HCT116 (cell line): Measurements from ENCODE around the gene CASQ1. TPM values are rescaled to one million over a fixed set of nuclear protein-coding genes. Genes with fewer than 3 reads are reported as not detected.

ENCODE experiments used
- ATAC-seq: fragments of 200-7000 bp; cut with Tn5 transposase; 2 replicates; pipeline ENCODE4 v1.9.1; 2020; ENCODE audit warnings: mild to moderate bottlenecking, moderate library complexity
- BruUV-seq: library from RNA; stranded (reverse); fragments of 400-500 nt; replicated peaks from 2 replicates; lab custom pipeline; 2021; lab: Mats Ljungman, UMichigan
- CTCF ChIA-PET: fragments of 300-600 bp; sonication (Branson Sonifier 250); formaldehyde crosslinking; loops from one replicate; lab custom pipeline; 2021; ENCODE audit warnings: antibody characterized with exemption; lab: Charles Lee
- POLR2A ChIA-PET: fragments of 300-600, 350-600 bp; sonication (Branson Sonifier 250); formaldehyde crosslinking; loops from one replicate; lab custom pipeline; 2021; ENCODE audit warnings: antibody characterized with exemption; lab: Charles Lee
- RAD21 ChIA-PET, 2 experiments: fragments of 300-600 bp; sonication (Branson Sonifier 250); formaldehyde crosslinking; loops; one replicate each; lab custom pipeline; 2023; ENCODE audit warnings: low total read pairs in 2 of 2; ENCODE audit not compliant: uncharacterized antibody in 2 of 2, unreplicated experiment in 2 of 2, low non-redundant PET in 1 of 2; lab: Charles Lee
- DNase-seq: peaks from one replicate; pipeline ENCODE4 v3.0.0-alpha.2; 2010; ENCODE audit warnings: low read depth, low spot score
- H2AFZ ChIP-seq: fragments of 200-600 bp; shearing (Covaris generic), sonication (generic); 2 replicates; pipeline ENCODE4 v1.6.1; 2017; ENCODE audit warnings: low read depth, mixed run types, mixed read lengths, antibody characterized with exemption, low read length; ENCODE audit not compliant: poor library complexity, severe bottlenecking
- H3K27ac ChIP-seq: 2 replicates; pipeline ENCODE4 v1.5.1; 2012; ENCODE audit warnings: low read depth, low read length
- H3K27me3 ChIP-seq: fragments of 200-600 bp; sonication (generic); 2 replicates; pipeline ENCODE4 v1.6.1; 2016; ENCODE audit warnings: mixed run types, low read length, mixed read lengths; ENCODE audit not compliant: insufficient read depth
- H3K36me3 ChIP-seq, 2 experiments: fragments of 200-500 bp in 1 of 2; fragments of 200-600 bp in 1 of 2; sonication (Bioruptor generic) in 1 of 2; sonication (generic) in 1 of 2; 2 replicates each; pipeline versions ENCODE4 v1.5.1 to v1.6.1; 2014 to 2016; ENCODE audit warnings: low read length in 2 of 2, inconsistent platforms in 1 of 2, mixed read lengths in 1 of 2, mixed run types in 1 of 2; ENCODE audit not compliant: insufficient read depth in 2 of 2, control insufficient read depth in 1 of 2
- H3K4me1 ChIP-seq, 2 experiments: fragments of 200-600 bp in 1 of 2; sonication (generic) in 1 of 2; 2 replicates each; pipeline versions ENCODE4 v1.5.1 to v1.6.1; 2012 to 2017; ENCODE audit warnings: low read length in 2 of 2, inconsistent platforms in 1 of 2, mild to moderate bottlenecking in 1 of 2, mixed read lengths in 1 of 2, mixed run types in 1 of 2, moderate library complexity in 1 of 2; ENCODE audit not compliant: insufficient read depth in 2 of 2, control insufficient read depth in 1 of 2
- H3K4me2 ChIP-seq: fragments of 200-600 bp; sonication (generic); 2 replicates; pipeline ENCODE4 v1.6.1; 2017; ENCODE audit warnings: mixed run types, low read length, mixed read lengths
- H3K4me3 ChIP-seq, 2 experiments: fragments of 200-600 bp in 1 of 2; sonication (generic) in 1 of 2; replicated peaks in 1 of 2; 2 replicates each; pipeline ENCODE4 v1.5.1; 2011 to 2016; ENCODE audit warnings: low read length in 2 of 2, control low read depth in 1 of 2, low read depth in 1 of 2, mild to moderate bottlenecking in 1 of 2, mixed read lengths in 1 of 2, mixed run types in 1 of 2
- H3K79me2 ChIP-seq: fragments of 200-600 bp; sonication (generic); 2 replicates; pipeline ENCODE4 v1.6.1; 2017; ENCODE audit warnings: mild to moderate bottlenecking, mixed run types, low read length, moderate library complexity, mixed read lengths; ENCODE audit not compliant: insufficient read depth
- H3K9ac ChIP-seq: fragments of 200-600 bp; sonication (generic); 2 replicates; pipeline ENCODE4 v1.6.1; 2016; ENCODE audit warnings: low read length, mixed read lengths
- H3K9me2 ChIP-seq: fragments of 200-600 bp; sonication (generic), shearing (Covaris generic); 2 replicates; pipeline ENCODE4 v1.6.1; 2017; ENCODE audit warnings: mixed run types, mild to moderate bottlenecking, moderate library complexity; ENCODE audit not compliant: insufficient read depth
- H3K9me3 ChIP-seq, 2 experiments: fragments of 200-500 bp in 1 of 2; fragments of 200-600 bp in 1 of 2; sonication (Bioruptor generic) in 1 of 2; sonication (generic) in 1 of 2; 2 replicates each; pipeline ENCODE4 v1.6.1; 2014 to 2017; ENCODE audit warnings: low read length in 2 of 2, mixed read lengths in 2 of 2, inconsistent platforms in 1 of 2, low read depth in 1 of 2, mild to moderate bottlenecking in 1 of 2, mixed run types in 1 of 2, moderate library complexity in 1 of 2; ENCODE audit not compliant: control insufficient read depth in 1 of 2, insufficient read depth in 1 of 2
- H4K20me1 ChIP-seq: fragments of 200-600 bp; sonication (generic), shearing (Covaris generic); 2 replicates; pipeline ENCODE4 v1.6.1; 2017; ENCODE audit warnings: mixed run types, mild to moderate bottlenecking, moderate library complexity; ENCODE audit not compliant: insufficient read depth
- CBX3 ChIP-seq: IDR thresholded peaks from 2 replicates; pipeline ENCODE4 v1.6.1; 2012; ENCODE audit warnings: low read depth
- CEBPB ChIP-seq: IDR thresholded peaks from 2 replicates; pipeline ENCODE4 v1.6.1; 2012; ENCODE audit warnings: low read depth
- ELF1 ChIP-seq: IDR thresholded peaks from 2 replicates; pipeline ENCODE4 v1.6.1; 2012; ENCODE audit warnings: low read depth, borderline replicate concordance
- FOSL1 ChIP-seq: IDR thresholded peaks from 2 replicates; pipeline ENCODE4 v1.6.1; 2012; ENCODE audit warnings: low read depth
- JUND ChIP-seq: IDR thresholded peaks from 2 replicates; pipeline ENCODE4 v1.6.1; 2012
- POLR2AphosphoS5 ChIP-seq: IDR thresholded peaks from 2 replicates; pipeline ENCODE4 v1.6.1; 2011; ENCODE audit warnings: mild to moderate bottlenecking, low read depth, low read length, moderate library complexity
- RAD21 ChIP-seq: IDR thresholded peaks from 2 replicates; pipeline ENCODE4 v1.6.1; 2012; ENCODE audit warnings: low read depth, mild to moderate bottlenecking
- SP1 ChIP-seq: IDR thresholded peaks from 2 replicates; pipeline ENCODE4 v1.6.1; 2012; ENCODE audit warnings: low read depth
- SRF ChIP-seq: IDR thresholded peaks from 2 replicates; pipeline ENCODE4 v1.6.1; 2012; ENCODE audit warnings: low read depth
- TCF7L2 ChIP-seq: IDR thresholded peaks from 2 replicates; pipeline ENCODE4 v1.7.0; 2011; ENCODE audit warnings: borderline replicate concordance, inconsistent platforms; ENCODE audit not compliant: insufficient read depth, insufficient read length; ENCODE audit errors: extremely low read depth
- ZFX ChIP-seq: fragments of 450-650 bp; IDR thresholded peaks from 2 replicates; pipeline ENCODE4 v1.6.1; 2017
- ZNF274 ChIP-seq: fragments of 200-500 bp; sonication (Bioruptor generic); IDR thresholded peaks from 2 replicates; pipeline ENCODE4 v1.6.1; 2014; ENCODE audit warnings: mild to moderate bottlenecking, low read depth, low read length, inconsistent platforms
- intact Hi-C: fragments of 100-400 bp; cut with micrococcal nuclease; formaldehyde crosslinking; loops from 2 replicates; pipeline ENCODE4 v1.10.0; 2022
- total RNA-seq: library from RNA; stranded (reverse); gene quantifications from one replicate; pipeline ENCODE4 v1.2.1, GENCODE V29; 2021; ENCODE audit not compliant: unreplicated experiment
- TF ChIP-seq, protein P1 (sequence below): IDR thresholded peaks from 2 replicates; pipeline ENCODE4 v1.6.1; 2012
- TF ChIP-seq, protein P2 (sequence below): IDR thresholded peaks from 2 replicates; pipeline ENCODE4 v1.6.1; 2012
- TF ChIP-seq, protein P3 (sequence below): IDR thresholded peaks from 2 replicates; pipeline ENCODE4 v1.6.1; 2012; ENCODE audit warnings: low read depth
- TF ChIP-seq, protein P4 (sequence below): IDR thresholded peaks from 2 replicates; pipeline ENCODE4 v1.6.1; 2011; ENCODE audit warnings: mild to moderate bottlenecking, low read length, moderate library complexity; ENCODE audit not compliant: insufficient replicate concordance; ENCODE audit errors: extremely low read depth

CASQ1 gene
- total RNA-seq, 1 experiment from 2014 or later, result not detected

DNA sequence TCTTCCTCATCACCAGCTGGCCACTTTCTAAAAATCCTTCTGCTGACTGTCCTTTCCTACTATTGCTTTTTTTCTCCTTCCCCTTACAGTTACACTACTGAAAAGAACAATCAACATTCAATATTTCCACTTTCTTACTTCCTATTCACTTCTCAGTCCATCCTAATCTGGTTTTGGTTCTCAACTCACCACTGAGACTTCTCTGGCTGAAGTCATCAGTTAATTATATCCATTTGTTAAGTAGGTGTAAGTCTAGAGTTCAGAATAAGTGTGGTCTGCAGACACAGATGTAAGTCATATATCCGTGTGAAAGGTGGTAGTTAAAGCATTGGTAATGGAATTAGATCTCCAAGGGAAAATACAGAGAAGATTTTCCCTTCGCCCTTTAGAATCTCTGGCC lies 36.2 kb downstream of the CASQ1 start:
- TF ChIP-seq, protein P1, sequence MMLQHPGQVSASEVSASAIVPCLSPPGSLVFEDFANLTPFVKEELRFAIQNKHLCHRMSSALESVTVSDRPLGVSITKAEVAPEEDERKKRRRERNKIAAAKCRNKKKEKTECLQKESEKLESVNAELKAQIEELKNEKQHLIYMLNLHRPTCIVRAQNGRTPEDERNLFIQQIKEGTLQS, result no peak
- TF ChIP-seq SP1 (no peak), CEBPB (no peak), ZNF274 (no peak), ZFX (no peak), TCF7L2 (no peak), FOSL1 (no peak), POLR2AphosphoS5 (no peak), JUND (no peak), RAD21 (no peak), SRF (no peak), CBX3 (no peak), ELF1 (no peak)
- TF ChIP-seq, protein P2, sequence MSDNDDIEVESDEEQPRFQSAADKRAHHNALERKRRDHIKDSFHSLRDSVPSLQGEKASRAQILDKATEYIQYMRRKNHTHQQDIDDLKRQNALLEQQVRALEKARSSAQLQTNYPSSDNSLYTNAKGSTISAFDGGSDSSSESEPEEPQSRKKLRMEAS, result no peak
- TF ChIP-seq, protein P3, sequence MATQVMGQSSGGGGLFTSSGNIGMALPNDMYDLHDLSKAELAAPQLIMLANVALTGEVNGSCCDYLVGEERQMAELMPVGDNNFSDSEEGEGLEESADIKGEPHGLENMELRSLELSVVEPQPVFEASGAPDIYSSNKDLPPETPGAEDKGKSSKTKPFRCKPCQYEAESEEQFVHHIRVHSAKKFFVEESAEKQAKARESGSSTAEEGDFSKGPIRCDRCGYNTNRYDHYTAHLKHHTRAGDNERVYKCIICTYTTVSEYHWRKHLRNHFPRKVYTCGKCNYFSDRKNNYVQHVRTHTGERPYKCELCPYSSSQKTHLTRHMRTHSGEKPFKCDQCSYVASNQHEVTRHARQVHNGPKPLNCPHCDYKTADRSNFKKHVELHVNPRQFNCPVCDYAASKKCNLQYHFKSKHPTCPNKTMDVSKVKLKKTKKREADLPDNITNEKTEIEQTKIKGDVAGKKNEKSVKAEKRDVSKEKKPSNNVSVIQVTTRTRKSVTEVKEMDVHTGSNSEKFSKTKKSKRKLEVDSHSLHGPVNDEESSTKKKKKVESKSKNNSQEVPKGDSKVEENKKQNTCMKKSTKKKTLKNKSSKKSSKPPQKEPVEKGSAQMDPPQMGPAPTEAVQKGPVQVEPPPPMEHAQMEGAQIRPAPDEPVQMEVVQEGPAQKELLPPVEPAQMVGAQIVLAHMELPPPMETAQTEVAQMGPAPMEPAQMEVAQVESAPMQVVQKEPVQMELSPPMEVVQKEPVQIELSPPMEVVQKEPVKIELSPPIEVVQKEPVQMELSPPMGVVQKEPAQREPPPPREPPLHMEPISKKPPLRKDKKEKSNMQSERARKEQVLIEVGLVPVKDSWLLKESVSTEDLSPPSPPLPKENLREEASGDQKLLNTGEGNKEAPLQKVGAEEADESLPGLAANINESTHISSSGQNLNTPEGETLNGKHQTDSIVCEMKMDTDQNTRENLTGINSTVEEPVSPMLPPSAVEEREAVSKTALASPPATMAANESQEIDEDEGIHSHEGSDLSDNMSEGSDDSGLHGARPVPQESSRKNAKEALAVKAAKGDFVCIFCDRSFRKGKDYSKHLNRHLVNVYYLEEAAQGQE, result no peak
- TF ChIP-seq, protein P4, sequence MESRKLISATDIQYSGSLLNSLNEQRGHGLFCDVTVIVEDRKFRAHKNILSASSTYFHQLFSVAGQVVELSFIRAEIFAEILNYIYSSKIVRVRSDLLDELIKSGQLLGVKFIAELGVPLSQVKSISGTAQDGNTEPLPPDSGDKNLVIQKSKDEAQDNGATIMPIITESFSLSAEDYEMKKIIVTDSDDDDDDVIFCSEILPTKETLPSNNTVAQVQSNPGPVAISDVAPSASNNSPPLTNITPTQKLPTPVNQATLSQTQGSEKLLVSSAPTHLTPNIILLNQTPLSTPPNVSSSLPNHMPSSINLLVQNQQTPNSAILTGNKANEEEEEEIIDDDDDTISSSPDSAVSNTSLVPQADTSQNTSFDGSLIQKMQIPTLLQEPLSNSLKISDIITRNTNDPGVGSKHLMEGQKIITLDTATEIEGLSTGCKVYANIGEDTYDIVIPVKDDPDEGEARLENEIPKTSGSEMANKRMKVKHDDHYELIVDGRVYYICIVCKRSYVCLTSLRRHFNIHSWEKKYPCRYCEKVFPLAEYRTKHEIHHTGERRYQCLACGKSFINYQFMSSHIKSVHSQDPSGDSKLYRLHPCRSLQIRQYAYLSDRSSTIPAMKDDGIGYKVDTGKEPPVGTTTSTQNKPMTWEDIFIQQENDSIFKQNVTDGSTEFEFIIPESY, result no peak
- ATAC-seq (no peak), DNase-seq (no peak)
- no peak overlapping the region for H2AFZ ChIP-seq
- ChIA-PET CTCF (interaction anchor here (1.2 kb wide), 1 partner anchor 25 kb away, joined by 4 read pairs; no protein-coding TSS in a partner anchor), POLR2A (no interaction called here), RAD21 (no interaction called here)
- no TSS peak for BruUV-seq
- peaks cover 48 to 62% of the 10 kb centered on the region in 2 experiments; a peak in 3 of 4 replicates for H3K36me3 ChIP-seq
- no peaks in the 10 kb centered on the region for H3K79me2 ChIP-seq
- no peaks in the 10 kb centered on the region for H4K20me1 ChIP-seq
- H3K4me1 ChIP-seq, result no peaks in the 10 kb centered on the region
- no peak overlapping the region for H3K4me3 ChIP-seq
- H3K27ac ChIP-seq, result no peak overlapping the region
- H3K9ac ChIP-seq, result no peak overlapping the region
- H3K4me2 ChIP-seq, result no peak overlapping the region
- no peaks in the 10 kb centered on the region for H3K9me2 ChIP-seq
- no peaks in the 10 kb centered on the region for H3K9me3 ChIP-seq
- intact Hi-C loops, result no loop called here
- H3K27me3 ChIP-seq, result no peaks in the 10 kb centered on the region
